ENCODE data around the gene CD36.

- TF ChIP-seq CTCF (IDR thresholded peaks at IDR 0.05), result no peak
- TF ChIP-seq POLR2A (IDR thresholded peaks at IDR 0.05), result no peak
These were observed 34.5 kb upstream of the CD36 start for GRCh38 chr7:80603940-80604339.
